ENCODE data around the gene TRPM6. TPM values are rescaled to one million over a fixed set of nuclear protein-coding genes. Genes with fewer than 3 reads are reported as not detected.

Gene TRPM6
- total and polyA plus RNA-seq, 3 donors from 2014 or later, result 2.8 to 6.7 (median 4.2) TPM

DNA sequence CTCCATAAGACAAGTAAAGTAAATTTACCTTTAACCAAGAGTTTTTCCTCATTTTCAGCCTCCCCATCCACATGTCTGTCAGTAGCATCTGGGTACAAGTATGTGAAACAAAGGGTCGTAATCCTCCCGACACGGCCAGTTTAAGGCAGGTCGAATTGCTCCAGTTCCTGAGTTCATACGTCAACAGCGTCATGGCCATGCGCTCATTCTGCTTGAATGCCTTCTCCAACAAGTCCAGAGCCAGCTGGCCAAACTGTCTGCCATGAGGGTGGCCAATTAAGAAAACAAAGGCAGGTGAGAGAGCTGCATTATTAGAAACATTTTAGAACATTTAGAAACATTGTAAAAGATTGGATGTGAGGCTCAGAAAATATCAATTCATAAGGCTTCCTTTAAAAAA lies 87.5 kb downstream of the TRPM6 start:
- Histone ChIP-seq H3K4me1 (no peaks in the 10 kb centered on the region), H3K27ac (no peak overlapping the region), H3K4me3 (no peak overlapping the region), H3K27me3 (no peaks in the 10 kb centered on the region), H3K36me3 (ENCODE audit: low read depth, missing control alignments) (no peaks in the 10 kb centered on the region), H3K9me3 (no peaks in the 10 kb centered on the region)
- 74 to 76% methylated on average over 7 of the region's 7 CpGs for WGBS, 2 donors
- DNase-seq, result no peak
- intact Hi-C loops (cut with DNase I; ENCODE audit: low total_unique reads), result no loop called here
- TF ChIP-seq POLR2A (IDR thresholded peaks at IDR 0.05), result no peak
- TF ChIP-seq, protein P1, sequence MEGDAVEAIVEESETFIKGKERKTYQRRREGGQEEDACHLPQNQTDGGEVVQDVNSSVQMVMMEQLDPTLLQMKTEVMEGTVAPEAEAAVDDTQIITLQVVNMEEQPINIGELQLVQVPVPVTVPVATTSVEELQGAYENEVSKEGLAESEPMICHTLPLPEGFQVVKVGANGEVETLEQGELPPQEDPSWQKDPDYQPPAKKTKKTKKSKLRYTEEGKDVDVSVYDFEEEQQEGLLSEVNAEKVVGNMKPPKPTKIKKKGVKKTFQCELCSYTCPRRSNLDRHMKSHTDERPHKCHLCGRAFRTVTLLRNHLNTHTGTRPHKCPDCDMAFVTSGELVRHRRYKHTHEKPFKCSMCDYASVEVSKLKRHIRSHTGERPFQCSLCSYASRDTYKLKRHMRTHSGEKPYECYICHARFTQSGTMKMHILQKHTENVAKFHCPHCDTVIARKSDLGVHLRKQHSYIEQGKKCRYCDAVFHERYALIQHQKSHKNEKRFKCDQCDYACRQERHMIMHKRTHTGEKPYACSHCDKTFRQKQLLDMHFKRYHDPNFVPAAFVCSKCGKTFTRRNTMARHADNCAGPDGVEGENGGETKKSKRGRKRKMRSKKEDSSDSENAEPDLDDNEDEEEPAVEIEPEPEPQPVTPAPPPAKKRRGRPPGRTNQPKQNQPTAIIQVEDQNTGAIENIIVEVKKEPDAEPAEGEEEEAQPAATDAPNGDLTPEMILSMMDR (IDR thresholded peaks at IDR 0.05), result no peak

DNA sequence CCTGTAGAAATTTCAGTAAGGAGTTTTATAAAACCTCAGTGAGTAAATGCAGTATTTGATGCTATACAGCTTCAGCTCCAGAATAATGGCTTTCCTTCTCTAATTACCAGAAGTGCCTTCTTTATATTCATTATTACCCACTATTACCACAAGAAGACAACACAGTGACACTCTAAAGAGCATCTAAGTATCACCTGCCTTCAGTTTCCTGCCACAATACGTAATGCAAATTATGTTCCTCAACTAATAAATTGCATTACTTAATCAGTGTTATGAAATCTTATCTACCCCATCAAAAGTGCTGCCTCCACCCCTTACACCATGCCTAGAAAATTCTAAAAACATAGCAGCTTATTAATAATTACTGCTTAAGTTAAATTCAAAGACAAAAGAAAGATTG lies 91.9 kb downstream of the TRPM6 start:
- Histone ChIP-seq H3K9me3 (no peaks in the 10 kb centered on the region), H3K4me1 (no peaks in the 10 kb centered on the region), H3K27me3 (no peaks in the 10 kb centered on the region), H3K36me3 (ENCODE audit: low read depth, missing control alignments) (no peaks in the 10 kb centered on the region), H3K27ac (no peak overlapping the region), H3K4me3 (no peak overlapping the region)
- 50 to 91% methylated on average over 1 of the region's 1 CpG for WGBS, 2 donors
- intact Hi-C loops (cut with DNase I; ENCODE audit: low total_unique reads), result no loop called here
- TF ChIP-seq POLR2A (IDR thresholded peaks at IDR 0.05), result no peak
- TF ChIP-seq, protein P1 (IDR thresholded peaks at IDR 0.05), result no peak
- no peak for DNase-seq

DNA sequence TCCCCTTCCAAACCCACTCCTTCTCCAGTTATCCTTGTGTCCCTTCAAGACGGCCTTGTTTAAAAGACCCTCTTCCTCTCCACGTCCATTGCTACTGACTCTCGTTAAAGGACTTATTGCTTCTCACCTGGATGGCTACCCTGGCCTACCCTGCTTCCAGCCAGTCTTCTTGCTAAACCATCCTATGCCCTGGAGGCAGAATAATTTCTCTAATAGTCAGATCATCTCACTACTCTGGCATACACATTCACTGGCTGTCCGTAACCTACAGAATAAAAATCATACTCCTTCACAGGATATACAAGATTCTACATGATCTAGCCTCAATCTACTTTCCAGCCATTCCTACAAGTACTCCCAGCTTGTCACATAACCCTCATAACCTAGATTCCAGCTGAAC lies 92.6 kb downstream of the TRPM6 start:
- DNase-seq, result no peak
- H3K27ac ChIP-seq, result no peak overlapping the region
- H3K36me3 ChIP-seq (ENCODE audit: low read depth, missing control alignments), result no peaks in the 10 kb centered on the region
- TF ChIP-seq, protein P1 (IDR thresholded peaks at IDR 0.05), result no peak
- TF ChIP-seq POLR2A (IDR thresholded peaks at IDR 0.05), result no peak
- intact Hi-C loops (cut with DNase I; ENCODE audit: low total_unique reads), result no loop called here
- H3K4me1 ChIP-seq, result no peaks in the 10 kb centered on the region
- H3K27me3 ChIP-seq, result no peaks in the 10 kb centered on the region
- H3K4me3 ChIP-seq, result no peak overlapping the region
- no peaks in the 10 kb centered on the region for H3K9me3 ChIP-seq
- 77 to 83% methylated on average over 4 of the region's 4 CpGs for WGBS, 2 donors

DNA sequence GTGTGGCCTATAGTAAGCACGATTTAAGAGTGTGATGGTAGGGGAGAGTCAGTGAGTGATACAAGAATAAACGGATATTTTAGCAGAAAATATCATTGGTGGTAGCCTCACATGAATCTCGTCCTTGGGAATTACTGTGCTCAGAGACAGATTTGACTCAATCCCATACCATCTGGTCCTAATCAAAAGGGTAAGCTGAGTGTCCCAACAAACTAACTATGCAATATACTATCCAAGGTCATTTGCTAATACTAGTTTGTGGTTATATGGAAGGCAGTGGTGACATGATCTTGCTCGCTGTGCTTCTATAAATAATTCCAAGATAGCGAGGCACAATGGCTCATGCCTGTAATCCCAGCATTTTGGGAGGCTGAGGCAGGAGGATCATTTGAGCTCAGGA lies 103.2 kb downstream of the TRPM6 start:
- TF ChIP-seq, protein P1 (IDR thresholded peaks at IDR 0.05), result no peak
- no peak for TF ChIP-seq POLR2A (IDR thresholded peaks at IDR 0.05)
- 70 to 78% methylated on average over 5 of the region's 5 CpGs for WGBS, 2 donors

DNA sequence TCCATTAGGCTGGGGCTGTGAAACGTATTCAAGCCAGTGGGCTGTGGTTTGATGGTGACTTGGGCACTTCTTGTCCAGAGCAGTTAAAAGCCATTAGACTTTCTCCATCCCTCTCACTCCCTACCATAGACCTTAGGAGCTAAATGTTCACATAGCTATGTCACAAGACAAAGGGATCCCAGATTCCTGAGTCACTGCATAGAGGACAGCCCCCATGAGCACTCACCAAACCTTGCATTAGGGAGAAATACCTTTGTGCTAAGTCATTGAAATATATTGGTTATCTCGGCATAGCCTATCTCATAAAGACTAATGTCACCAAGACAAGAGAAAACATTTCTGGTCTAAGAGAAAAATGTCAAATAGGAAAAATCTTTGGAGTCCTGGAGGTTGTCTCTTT lies 104.3 kb downstream of the TRPM6 start:
- H3K4me3 ChIP-seq, result no peak overlapping the region
- intact Hi-C loops (cut with DNase I; ENCODE audit: low total_unique reads), result no loop called here
- 65 to 77% methylated on average over 2 of the region's 2 CpGs for WGBS, 2 donors
- no peaks in the 10 kb centered on the region for H3K9me3 ChIP-seq
- no peaks in the 10 kb centered on the region for H3K36me3 ChIP-seq (ENCODE audit: low read depth, missing control alignments)
- H3K4me1 ChIP-seq, result no peaks in the 10 kb centered on the region
- H3K27ac ChIP-seq, result no peak overlapping the region
- DNase-seq, result no peak
- TF ChIP-seq, protein P1 (IDR thresholded peaks at IDR 0.05), result no peak
- TF ChIP-seq POLR2A (IDR thresholded peaks at IDR 0.05), result no peak
- no peaks in the 10 kb centered on the region for H3K27me3 ChIP-seq

More for the DNA sequence above, 103.2 kb downstream of the TRPM6 start:
- Histone ChIP-seq H3K9me3 (no peaks in the 10 kb centered on the region), H3K27ac (no peak overlapping the region), H3K4me1 (no peaks in the 10 kb centered on the region), H3K27me3 (no peaks in the 10 kb centered on the region), H3K36me3 (ENCODE audit: low read depth, missing control alignments) (no peaks in the 10 kb centered on the region), H3K4me3 (no peak overlapping the region)
- no peak for DNase-seq
- intact Hi-C loops (cut with DNase I; ENCODE audit: low total_unique reads), result no loop called here

Data from testis (tissue), 3 donors.